DND-41 (cell line): Measurements from ENCODE around the gene NOX4.
A peak's percentile ranks its signal among the peaks of the same experiment; 100 is the strongest.
"Not testable (repeated sequence)": the region's sequence is repeated elsewhere in the genome, so short reads cannot be mapped to it uniquely, and the experiment has no call there.

Experiments
- ATAC-seq: fragments of 200-7000 bp; cut with Tn5 transposase; 3 replicates; pipeline ENCODE4 v1.9.1; 2021; ENCODE audit warnings: low read depth; ENCODE audit not compliant: insufficient read depth
- DNase-seq: peaks from one replicate; pipeline ENCODE4 v3.0.0-alpha.2; 2020
- H2AFZ ChIP-seq: 2 replicates; pipeline ENCODE4 v1.6.0; 2012; ENCODE audit warnings: low read depth, low read length
- H3K27ac ChIP-seq: 2 replicates; pipeline ENCODE4 v1.5.1; 2012; ENCODE audit warnings: low read length, inconsistent platforms
- H3K27me3 ChIP-seq: fragments of 200-600 bp; sonication (generic); 2 replicates; pipeline ENCODE4 v1.6.0; 2012; ENCODE audit warnings: low read length, mild to moderate bottlenecking, inconsistent platforms; ENCODE audit not compliant: insufficient read depth, poor library complexity
- H3K36me3 ChIP-seq: 2 replicates; pipeline ENCODE4 v1.5.1; 2012; ENCODE audit warnings: low read length, inconsistent platforms; ENCODE audit not compliant: insufficient read depth
- H3K4me1 ChIP-seq: 2 replicates; pipeline ENCODE4 v1.5.1; 2012; ENCODE audit warnings: mild to moderate bottlenecking, low read length; ENCODE audit not compliant: insufficient read depth
- H3K4me2 ChIP-seq: 2 replicates; pipeline ENCODE4 v1.6.0; 2012; ENCODE audit warnings: mild to moderate bottlenecking, moderate library complexity, low read length, inconsistent platforms; ENCODE audit not compliant: insufficient read depth
- H3K4me3 ChIP-seq, 2 experiments: fragments of 200-600 bp in 1 of 2; shearing (Covaris generic) in 1 of 2; 2 replicates each; pipeline ENCODE4 v1.5.1; 2012 to 2016; ENCODE audit warnings: inconsistent platforms in 2 of 2, low read length in 2 of 2, mild to moderate bottlenecking in 2 of 2, low read depth in 1 of 2, moderate library complexity in 1 of 2
- H3K79me2 ChIP-seq: 2 replicates; pipeline ENCODE4 v1.6.0; 2012; ENCODE audit warnings: low read length, inconsistent platforms; ENCODE audit not compliant: insufficient read depth
- H3K9ac ChIP-seq: 2 replicates; pipeline ENCODE4 v1.6.0; 2012; ENCODE audit warnings: low read depth, mild to moderate bottlenecking, inconsistent platforms, low read length, moderate library complexity
- H3K9me3 ChIP-seq: 2 replicates; pipeline ENCODE4 v1.5.1; 2012; ENCODE audit warnings: low read length, moderate library complexity, mild to moderate bottlenecking, inconsistent platforms; ENCODE audit not compliant: insufficient read depth, severe bottlenecking
- H4K20me1 ChIP-seq: 2 replicates; pipeline ENCODE4 v1.6.0; 2012; ENCODE audit warnings: low read length; ENCODE audit not compliant: insufficient read depth
- CTCF ChIP-seq: IDR thresholded peaks from 2 replicates; pipeline ENCODE4 v1.5.1; 2012; ENCODE audit warnings: borderline replicate concordance, low read length, moderate library complexity, mild to moderate bottlenecking; ENCODE audit not compliant: poor library complexity, severe bottlenecking; ENCODE audit errors: extremely low read depth
- EZH2 ChIP-seq: IDR thresholded peaks from 3 replicates; pipeline ENCODE4 v1.6.1; 2012; ENCODE audit warnings: borderline replicate concordance, low read depth, mild to moderate bottlenecking, moderate library complexity, low read length, inconsistent platforms; ENCODE audit not compliant: severe bottlenecking

Gene NOX4

DNA sequence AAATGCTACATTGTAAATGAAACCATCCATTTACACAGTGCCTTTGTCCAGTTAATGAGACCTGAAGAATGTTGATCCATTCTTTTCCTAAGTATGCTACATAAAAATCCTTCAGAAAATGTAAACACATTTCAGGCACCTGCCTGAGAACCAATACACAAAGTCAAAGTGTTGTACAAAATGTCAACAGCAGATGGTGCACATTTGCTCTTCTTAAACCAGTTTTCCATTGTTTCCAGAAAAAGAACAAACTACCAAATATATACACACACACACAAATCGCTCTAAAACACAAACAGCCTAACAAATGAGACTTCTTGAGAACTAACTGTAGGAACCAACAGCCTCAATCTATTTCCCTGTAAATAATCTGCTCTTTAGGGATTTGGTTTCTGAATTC, 157.5 kb downstream of the NOX4 start:
- not testable (repeated sequence) for DNase-seq, H3K4me3 ChIP-seq, H3K79me2 ChIP-seq, H3K27me3 ChIP-seq, H3K27ac ChIP-seq, H2AFZ ChIP-seq, H3K4me1 ChIP-seq, H4K20me1 ChIP-seq, H3K36me3 ChIP-seq, H3K4me2 ChIP-seq, ATAC-seq, H3K9ac ChIP-seq, H3K9me3 ChIP-seq
- peak; percentile 19 for TF ChIP-seq CTCF

GRCh38 chr11:89331940-89332339, 159.2 kb downstream of the NOX4 start:
- not testable (repeated sequence) for H3K9me3 ChIP-seq, DNase-seq, H4K20me1 ChIP-seq, H3K27me3 ChIP-seq, H2AFZ ChIP-seq, ATAC-seq, H3K9ac ChIP-seq, H3K27ac ChIP-seq, H3K36me3 ChIP-seq, H3K79me2 ChIP-seq, H3K4me1 ChIP-seq, H3K4me2 ChIP-seq, H3K4me3 ChIP-seq

GRCh38 chr11:89327885-89328284, 163.3 kb downstream of the NOX4 start:
- TF ChIP-seq CTCF (no peak), EZH2 (no peak)
- Histone ChIP-seq H4K20me1 (no peaks in the 10 kb centered on the region), H2AFZ (no peak overlapping the region), H3K4me3 (no peak overlapping the region), H3K27ac (no peak overlapping the region), H3K27me3 (no peaks in the 10 kb centered on the region), H3K79me2 (no peaks in the 10 kb centered on the region), H3K4me2 (no peak overlapping the region), H3K36me3 (no peaks in the 10 kb centered on the region), H3K9me3 (no peaks in the 10 kb centered on the region), H3K4me1 (no peaks in the 10 kb centered on the region), H3K9ac (no peak overlapping the region)
- no peak for ATAC-seq
- DNase-seq: no peak

DNA sequence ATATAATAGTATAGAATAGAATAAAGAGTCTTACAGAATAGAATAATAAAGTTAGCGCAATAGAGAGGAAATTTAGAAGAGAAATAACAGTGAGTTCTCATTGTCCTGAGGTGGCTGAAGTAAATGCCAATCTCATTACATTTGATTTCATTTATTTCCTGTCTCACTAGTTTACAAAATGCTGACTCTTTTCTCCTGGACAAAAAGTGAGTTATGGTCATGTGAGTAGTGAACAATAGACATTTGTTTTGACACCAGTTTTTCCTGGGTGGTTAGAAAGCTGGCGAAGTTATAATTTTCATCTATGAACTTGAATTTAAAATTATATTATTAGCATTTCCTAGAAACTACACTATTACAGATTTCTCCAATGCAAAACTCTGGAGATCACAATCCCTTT, 169.8 kb downstream of the NOX4 start:
- ATAC-seq: no peak
- no peak overlapping the region for H2AFZ ChIP-seq
- no peak for DNase-seq
- H3K79me2 ChIP-seq: no peaks in the 10 kb centered on the region
- no peaks in the 10 kb centered on the region for H3K4me1 ChIP-seq
- H3K27me3 ChIP-seq: no peaks in the 10 kb centered on the region
- no peak overlapping the region for H3K4me2 ChIP-seq
- H3K27ac ChIP-seq: no peak overlapping the region
- TF ChIP-seq EZH2 (no peak), CTCF (no peak)
- H4K20me1 ChIP-seq: no peaks in the 10 kb centered on the region
- H3K9me3 ChIP-seq: no peaks in the 10 kb centered on the region
- no peaks in the 10 kb centered on the region for H3K36me3 ChIP-seq
- no peak overlapping the region for H3K9ac ChIP-seq
- no peak overlapping the region for H3K4me3 ChIP-seq

- DNase-seq, H3K36me3 ChIP-seq, H3K4me2 ChIP-seq, H3K4me3 ChIP-seq, H2AFZ ChIP-seq, H3K9me3 ChIP-seq, H3K9ac ChIP-seq, H4K20me1 ChIP-seq, H3K4me1 ChIP-seq, H3K27me3 ChIP-seq, ATAC-seq, H3K27ac ChIP-seq, H3K79me2 ChIP-seq: not testable (repeated sequence)
Observed at GRCh38 chr11:89310607-89311006, 180.6 kb downstream of the NOX4 start.

GRCh38 chr11:89309321-89309985, 181.7 kb downstream of the NOX4 start:
- not testable (repeated sequence) for DNase-seq, H2AFZ ChIP-seq

More at GRCh38 chr11:89309321-89309985, 181.7 kb downstream of the NOX4 start:
- H3K36me3 ChIP-seq, H3K4me2 ChIP-seq, H3K27ac ChIP-seq, H4K20me1 ChIP-seq, H3K9ac ChIP-seq, H3K9me3 ChIP-seq, ATAC-seq, H3K27me3 ChIP-seq, H3K4me3 ChIP-seq, H3K79me2 ChIP-seq, H3K4me1 ChIP-seq: not testable (repeated sequence)
